HuH-7.5 (cell line): Measurements from ENCODE around the gene XIRP1.
"Not testable (repeated sequence)": the region's sequence is repeated elsewhere in the genome, so short reads cannot be mapped to it uniquely, and the experiment has no call there.

ENCODE experiments used
- DNase-seq: peaks from one replicate; pipeline ENCODE4 v3.0.0; 2011; ENCODE audit warnings: low spot score

Gene XIRP1

GRCh38 chr3:39192490-39193092, at the start of gene XIRP1:
TSS of gene XIRP1 (minus strand) at chr3:39192595. CDS start at chr3:39189445, 3,150 bp downstream.
- no peak for DNase-seq

- DNase-seq: no peak
Measured at GRCh38 chr3:39241561-39241960, 49.2 kb upstream of the XIRP1 start.

GRCh38 chr3:39237027-39237426, 44.6 kb upstream of the XIRP1 start:
- DNase-seq: no peak

- no peak for DNase-seq
Measured at GRCh38 chr3:39234651-39235050, 42.3 kb upstream of the XIRP1 start.

GRCh38 chr3:39232859-39233258, 40.5 kb upstream of the XIRP1 start:
- DNase-seq: no peak

GRCh38 chr3:39230453-39230852, 38.1 kb upstream of the XIRP1 start:
- no peak for DNase-seq

GRCh38 chr3:39228496-39228895, 36.1 kb upstream of the XIRP1 start:
- no peak for DNase-seq

- DNase-seq: not testable (repeated sequence)
Measured at GRCh38 chr3:39227596-39227995, 35.2 kb upstream of the XIRP1 start.

- no peak for DNase-seq
Measured at GRCh38 chr3:39226106-39226741, 33.8 kb upstream of the XIRP1 start.

- DNase-seq: no peak
Measured at GRCh38 chr3:39224288-39224687, 31.9 kb upstream of the XIRP1 start.

GRCh38 chr3:39222939-39223338, 30.5 kb upstream of the XIRP1 start:
- DNase-seq: no peak

GRCh38 chr3:39222462-39222861, 30.1 kb upstream of the XIRP1 start:
- no peak for DNase-seq

GRCh38 chr3:39221141-39221530, 28.7 kb upstream of the XIRP1 start:
- DNase-seq: no peak

- no peak for DNase-seq
Measured at GRCh38 chr3:39220407-39221140, 28.2 kb upstream of the XIRP1 start.

GRCh38 chr3:39219702-39220101, 27.3 kb upstream of the XIRP1 start:
- DNase-seq: no peak

GRCh38 chr3:39216176-39216790, 23.9 kb upstream of the XIRP1 start:
- DNase-seq: no peak

GRCh38 chr3:39213613-39214012, 21.2 kb upstream of the XIRP1 start:
- no peak for DNase-seq

- DNase-seq: no peak
Measured at GRCh38 chr3:39212665-39213064, 20.3 kb upstream of the XIRP1 start.

- DNase-seq: no peak
Measured at GRCh38 chr3:39211332-39212130, 19.1 kb upstream of the XIRP1 start.

GRCh38 chr3:39210078-39210477, 17.7 kb upstream of the XIRP1 start:
- DNase-seq: no peak

- DNase-seq: no peak
Measured at GRCh38 chr3:39209329-39209970, 17.1 kb upstream of the XIRP1 start.
